LoVo (cell line): ENCODE data around the gene SOD2.
"Not testable (repeated sequence)": the region's sequence is repeated elsewhere in the genome, so short reads cannot be mapped to it uniquely, and the experiment has no call there.

Experiments used
- DNase-seq: peaks from one replicate; pipeline ENCODE4 v3.0.0-alpha.2; 2016; ENCODE audit warnings: low spot score

SOD2 gene

GRCh38 chr6:159682810-159683209 lies 10.2 kb downstream of the SOD2 start:
- DNase-seq: no peak

- DNase-seq: no peak
These were observed 10.7 kb downstream of the SOD2 start for GRCh38 chr6:159682295-159682694.

- no peak for DNase-seq
These were observed 11.7 kb downstream of the SOD2 start for GRCh38 chr6:159681191-159681880.

- DNase-seq: no peak
These were observed 12.9 kb downstream of the SOD2 start for GRCh38 chr6:159680104-159680503.

- DNase-seq: no peak
These were observed 13.7 kb downstream of the SOD2 start for GRCh38 chr6:159679091-159680077.

GRCh38 chr6:159678574-159678973 lies 14.5 kb downstream of the SOD2 start:
- DNase-seq: no peak

- DNase-seq: no peak
These were observed 15.4 kb downstream of the SOD2 start for GRCh38 chr6:159677506-159678165.

- no peak for DNase-seq
These were observed 16.0 kb downstream of the SOD2 start for GRCh38 chr6:159676890-159677505.

- DNase-seq: not testable (repeated sequence)
These were observed 16.8 kb downstream of the SOD2 start for GRCh38 chr6:159676236-159676635.

- no peak for DNase-seq
These were observed 27.0 kb downstream of the SOD2 start for GRCh38 chr6:159665868-159666635.

- DNase-seq: not testable (repeated sequence)
These were observed 29.6 kb downstream of the SOD2 start for GRCh38 chr6:159663368-159663889.

- not testable (repeated sequence) for DNase-seq
These were observed 31.1 kb downstream of the SOD2 start for GRCh38 chr6:159661977-159662376.

GRCh38 chr6:159655409-159655988 lies 37.5 kb downstream of the SOD2 start:
- DNase-seq: no peak

GRCh38 chr6:159654483-159655098 lies 38.5 kb downstream of the SOD2 start:
- DNase-seq: peak; percentile 62

GRCh38 chr6:159650314-159650713 lies 42.7 kb downstream of the SOD2 start:
- no peak for DNase-seq

GRCh38 chr6:159649441-159649840 lies 43.6 kb downstream of the SOD2 start:
- DNase-seq: no peak

GRCh38 chr6:159646733-159647132 lies 46.3 kb downstream of the SOD2 start:
- no peak for DNase-seq

- no peak for DNase-seq
These were observed 46.9 kb downstream of the SOD2 start for GRCh38 chr6:159646116-159646515.

GRCh38 chr6:159645640-159646039 lies 47.4 kb downstream of the SOD2 start:
- DNase-seq: no peak
